ENCODE results near the gene SPATA6L. TPM values are rescaled to one million over a fixed set of nuclear protein-coding genes. Genes with fewer than 3 reads are reported as not detected.

The SPATA6L gene
- total and polyA plus RNA-seq, 10 of the 15 experiments (the other 5 are each of a cell fraction or from before 2014, with no cell fraction given) = 0.37 to 1.6 (median 0.91) TPM

- TF ChIP-seq CEBPZ (IDR thresholded peaks at IDR 0.05; ENCODE audit: low read depth, low read length) = no peak
- TF ChIP-seq RELA (IDR thresholded peaks at IDR 0.05; ENCODE audit: borderline replicate concordance, partially characterized antibody) = no peak
- TF ChIP-seq PML (IDR thresholded peaks at IDR 0.05; ENCODE audit: low read length) = no peak
- no peak for TF ChIP-seq CBX3 (IDR thresholded peaks at IDR 0.05; ENCODE audit: borderline replicate concordance, low read depth)
- no peak for TF ChIP-seq ZBTB11 (CRISPR knock-in tag; IDR thresholded peaks at IDR 0.05)
Observed at GRCh38 chr9:4555236-4555635, 111.0 kb downstream of the SPATA6L start (continued).

GRCh38 chr9:4553951-4554381 is 112.3 kb downstream of the SPATA6L start:
- 100% methylated on average over 1 of the region's 1 CpG for WGBS (ENCODE audit: insufficient coverage, insufficient replicate concordance, low lambda C conversion rate, missing lambda C conversion rate)
- FAIRE-seq (no peak), ATAC-seq (no peak), DNase-seq (ENCODE audit: low read depth, low spot score) (no peak)
- H3K4me3 ChIP-seq = no peak overlapping the region
- no peak overlapping the region for H2AFZ ChIP-seq (ENCODE audit: control insufficient read depth, low read depth, low read length)
- TF ChIP-seq PML (IDR thresholded peaks at IDR 0.05; ENCODE audit: low read length) = no peak
- no peak for TF ChIP-seq TCF3 (IDR thresholded peaks at IDR 0.05; ENCODE audit: borderline replicate concordance, insufficient read depth, low read depth, low read length)
- no peak for TF ChIP-seq CHD1 (IDR thresholded peaks at IDR 0.05; ENCODE audit: low read depth, low read length)
- TF ChIP-seq SREBF1 (IDR thresholded peaks at IDR 0.05; ENCODE audit: low read length) = no peak
- no peak for TF ChIP-seq SKIL (IDR thresholded peaks at IDR 0.05; ENCODE audit: low read depth, poor library complexity, severe bottlenecking)
- no peak for TF ChIP-seq NRF1 (conservative IDR thresholded peaks at IDR 0.05; ENCODE audit: low read depth, low read length)
- TF ChIP-seq POLR2AphosphoS5 (IDR thresholded peaks at IDR 0.05; ENCODE audit: low read length) = no peak
- no peak overlapping the region for H3K27ac ChIP-seq (ENCODE audit: control insufficient read depth, insufficient read depth)
- H3K9me3 ChIP-seq (replicated peaks; ENCODE audit: control insufficient read depth, insufficient read depth, low read length) = no peaks in the 10 kb centered on the region
- H3K27me3 ChIP-seq (replicated peaks in 1 of 2; ENCODE audit: control insufficient read depth in 2 of 2, insufficient read depth in 2 of 2, low read length in 1 of 2) = no peaks in the 10 kb centered on the region
- SMC1A ChIA-PET (ENCODE audit: uncharacterized antibody, unreplicated experiment) = interaction anchor here (1.5 to 6.2 kb wide), 2 partner anchors 43 to 173 kb away, joined by 3 to 63 read pairs; no protein-coding TSS in a partner anchor
- H3K36me3 ChIP-seq (ENCODE audit: control insufficient read depth in 2 of 2, insufficient read depth in 2 of 2, low read length in 1 of 2) = no peaks in the 10 kb centered on the region; a peak in 1 of 4 replicates
- in situ Hi-C loops (cut with MboI) (no loop called here), intact Hi-C loops (cut with micrococcal nuclease; ENCODE audit: unreplicated experiment) (no loop called here)
- H4K20me1 ChIP-seq (ENCODE audit: control insufficient read depth, insufficient read depth) = no peaks in the 10 kb centered on the region
- CTCF ChIA-PET = interaction anchor here (1.0 to 1.5 kb wide), 2 partner anchors 11 to 167 kb away, joined by 3 read pairs; no protein-coding TSS in a partner anchor
- BruUV-seq (replicated peaks) = no TSS peak
- RAD21 ChIA-PET (ENCODE audit: unreplicated experiment) = no interaction called here
- no peak overlapping the region for H3K4me2 ChIP-seq (ENCODE audit: control insufficient read depth, insufficient read depth)
- H3K79me2 ChIP-seq (ENCODE audit: control insufficient read depth, insufficient read depth, low read length) = no peaks in the 10 kb centered on the region
- no peak overlapping the region for H3K9ac ChIP-seq (ENCODE audit: control insufficient read depth, insufficient read depth, low read length)
- POLR2A ChIA-PET = no interaction called here
- H3K4me1 ChIP-seq (ENCODE audit: control insufficient read depth, insufficient read depth, low read length) = peaks cover 5% of the 10 kb centered on the region; the same call in 1 of the 2 replicates

All from GM12878 (cell line).